HG03442 (cell line): Measurements from ENCODE around the gene ABCA12.

Experiments
- ATAC-seq: cut with Tn5 transposase; IDR thresholded peaks from one replicate; pipeline ENCODE4 v1.9.1; 2021; ENCODE audit warnings: mild to moderate bottlenecking, moderate library complexity; ENCODE audit not compliant: unreplicated experiment

The ABCA12 gene

GRCh38 chr2:215136669-215137328 lies 1.6 kb downstream of the ABCA12 start:
- ATAC-seq: peak; percentile 75

- no peak for ATAC-seq
Measured at GRCh38 chr2:215120401-215120800, 18.0 kb downstream of the ABCA12 start.

GRCh38 chr2:215119847-215120246 lies 18.6 kb downstream of the ABCA12 start:
- ATAC-seq: no peak

GRCh38 chr2:215110918-215111317 lies 27.5 kb downstream of the ABCA12 start:
- no peak for ATAC-seq

GRCh38 chr2:215107216-215108056 lies 31.0 kb downstream of the ABCA12 start:
- no peak for ATAC-seq

GRCh38 chr2:215105607-215106354 lies 32.6 kb downstream of the ABCA12 start:
- no peak for ATAC-seq

- ATAC-seq: no peak
Measured at GRCh38 chr2:215104226-215104625, 34.2 kb downstream of the ABCA12 start.

GRCh38 chr2:215098875-215099274 lies 39.6 kb downstream of the ABCA12 start:
- ATAC-seq: no peak

GRCh38 chr2:215084080-215084479 lies 54.3 kb downstream of the ABCA12 start:
- ATAC-seq: no peak

GRCh38 chr2:215083146-215083545 lies 55.3 kb downstream of the ABCA12 start:
- ATAC-seq: no peak

- no peak for ATAC-seq
Measured at GRCh38 chr2:215082446-215082845, 56.0 kb downstream of the ABCA12 start.

GRCh38 chr2:215080545-215080944 lies 57.9 kb downstream of the ABCA12 start:
- no peak for ATAC-seq

GRCh38 chr2:215071676-215072075 lies 66.8 kb downstream of the ABCA12 start:
- ATAC-seq: no peak

- no peak for ATAC-seq
Measured at GRCh38 chr2:215068399-215068798, 70.0 kb downstream of the ABCA12 start.

- no peak for ATAC-seq
Measured at GRCh38 chr2:215066124-215066523, 72.3 kb downstream of the ABCA12 start.

- ATAC-seq: no peak
Measured at GRCh38 chr2:215063526-215063925, 74.9 kb downstream of the ABCA12 start.

GRCh38 chr2:215060861-215061536 lies 77.4 kb downstream of the ABCA12 start:
- ATAC-seq: no peak

GRCh38 chr2:215059724-215060123 lies 78.7 kb downstream of the ABCA12 start:
- no peak for ATAC-seq

- no peak for ATAC-seq
Measured at GRCh38 chr2:215055891-215056290, 82.5 kb downstream of the ABCA12 start.

GRCh38 chr2:215052810-215053209 lies 85.6 kb downstream of the ABCA12 start:
- no peak for ATAC-seq

GRCh38 chr2:215052404-215052803 lies 86.0 kb downstream of the ABCA12 start:
- ATAC-seq: no peak
